Right lobe of liver (tissue), 4 donors: ENCODE results near the gene CRX.

ENCODE experiments used
- POLR2A ChIP-seq: fragments of 450-650 bp; IDR thresholded peaks from one replicate; pipeline ENCODE4 v1.6.1; 2017; ENCODE audit warnings: antibody characterized with exemption, mild to moderate bottlenecking
- TF ChIP-seq, protein P1 (sequence below), 4 donors: fragments of 200-600 bp in 3 of 4; fragments of 450-650 bp in 1 of 4; IDR thresholded peaks; one replicate each; pipeline versions ENCODE4 v1.5.1 to v1.8.0; 2016 to 2022; ENCODE audit warnings: antibody characterized with exemption in 4 of 4, mild to moderate bottlenecking in 2 of 4
- donor health status: DM: no; HTN: no; CAD: no.
- donor health status: DM: no; HTN: no; CAD: no.
- donor health status: DM: no; HTN: yes; CAD: no.

DNA sequence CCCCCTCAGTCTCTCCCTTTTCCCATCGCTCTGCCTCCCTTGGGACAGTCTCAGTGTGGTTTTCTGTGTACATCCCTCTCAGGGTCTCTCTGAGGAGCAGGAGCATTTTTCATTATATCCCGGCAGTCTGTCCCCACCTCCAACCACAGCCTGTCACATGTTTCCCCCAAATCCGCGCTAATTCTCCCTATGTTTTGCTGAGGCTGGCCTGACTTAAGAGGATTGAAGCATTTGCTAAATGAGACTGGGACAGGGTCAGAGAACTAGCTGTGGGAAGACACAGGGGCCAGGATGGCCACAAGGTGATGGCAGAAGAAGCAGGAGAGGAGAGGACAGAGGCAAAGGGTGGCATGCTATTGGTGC, 22.9 kb upstream of the CRX start:
- TF ChIP-seq, protein P1, sequence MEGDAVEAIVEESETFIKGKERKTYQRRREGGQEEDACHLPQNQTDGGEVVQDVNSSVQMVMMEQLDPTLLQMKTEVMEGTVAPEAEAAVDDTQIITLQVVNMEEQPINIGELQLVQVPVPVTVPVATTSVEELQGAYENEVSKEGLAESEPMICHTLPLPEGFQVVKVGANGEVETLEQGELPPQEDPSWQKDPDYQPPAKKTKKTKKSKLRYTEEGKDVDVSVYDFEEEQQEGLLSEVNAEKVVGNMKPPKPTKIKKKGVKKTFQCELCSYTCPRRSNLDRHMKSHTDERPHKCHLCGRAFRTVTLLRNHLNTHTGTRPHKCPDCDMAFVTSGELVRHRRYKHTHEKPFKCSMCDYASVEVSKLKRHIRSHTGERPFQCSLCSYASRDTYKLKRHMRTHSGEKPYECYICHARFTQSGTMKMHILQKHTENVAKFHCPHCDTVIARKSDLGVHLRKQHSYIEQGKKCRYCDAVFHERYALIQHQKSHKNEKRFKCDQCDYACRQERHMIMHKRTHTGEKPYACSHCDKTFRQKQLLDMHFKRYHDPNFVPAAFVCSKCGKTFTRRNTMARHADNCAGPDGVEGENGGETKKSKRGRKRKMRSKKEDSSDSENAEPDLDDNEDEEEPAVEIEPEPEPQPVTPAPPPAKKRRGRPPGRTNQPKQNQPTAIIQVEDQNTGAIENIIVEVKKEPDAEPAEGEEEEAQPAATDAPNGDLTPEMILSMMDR (IDR thresholded peaks at IDR 0.05), result no peak
- no peak for TF ChIP-seq POLR2A
